Measurements from ENCODE around the gene CCDC144A. TPM values are rescaled to one million over a fixed set of nuclear protein-coding genes. Genes with fewer than 3 reads are reported as not detected.
A peak's percentile ranks its signal among the peaks of the same experiment; 100 is the strongest.
"Not testable (repeated sequence)": the region's sequence is repeated elsewhere in the genome, so short reads cannot be mapped to it uniquely, and the experiment has no call there.

Gene CCDC144A
- total RNA-seq, 2 donors from 2014 or later, result 11.0 to 12.2 TPM

- peak in 1 of 2 donors; percentile 35 for ATAC-seq
- H3K36me3 Mint-ChIP-seq, result not testable (repeated sequence)
Measured at GRCh38 chr17:16745492-16746203, 55.6 kb downstream of the CCDC144A start.

GRCh38 chr17:16746571-16746970 lies 56.5 kb downstream of the CCDC144A start:
- not testable (repeated sequence) for H3K9me3 Mint-ChIP-seq; H3K27ac Mint-ChIP-seq; H3K36me3 Mint-ChIP-seq; DNase-seq (ENCODE audit: low spot score in 2 of 2)
- peak; percentile 43 to 45 for ATAC-seq

More at GRCh38 chr17:16745492-16746203, 55.6 kb downstream of the CCDC144A start:
- H3K9me3 Mint-ChIP-seq; H3K27ac Mint-ChIP-seq; DNase-seq (ENCODE audit: low spot score in 2 of 2): not testable (repeated sequence)

- not testable (repeated sequence) for H3K36me3 Mint-ChIP-seq; DNase-seq (ENCODE audit: low spot score in 2 of 2); ATAC-seq; H3K27ac Mint-ChIP-seq; H3K9me3 Mint-ChIP-seq
Measured at GRCh38 chr17:16750515-16750914, 60.5 kb downstream of the CCDC144A start.

- DNase-seq (ENCODE audit: low spot score in 2 of 2); H3K36me3 Mint-ChIP-seq; H3K9me3 Mint-ChIP-seq; H3K27ac Mint-ChIP-seq: not testable (repeated sequence)
- ATAC-seq, result peak; percentile 29 to 54
Measured at GRCh38 chr17:16751224-16751923, 61.3 kb downstream of the CCDC144A start.

GRCh38 chr17:16751924-16752287 lies 61.9 kb downstream of the CCDC144A start:
- not testable (repeated sequence) for ATAC-seq

GRCh38 chr17:16757520-16757919 lies 67.5 kb downstream of the CCDC144A start:
- ATAC-seq, result not testable (repeated sequence)

More at GRCh38 chr17:16751924-16752287, 61.9 kb downstream of the CCDC144A start:
- H3K27ac Mint-ChIP-seq; DNase-seq (ENCODE audit: low spot score in 2 of 2): not testable (repeated sequence)
- Mint-ChIP-seq H3K9me3 (peaks cover 0 to 11% of the 10 kb centered on the region in 2 donors), H3K36me3 (peaks cover 11% of the 10 kb centered on the region in 2 donors)

GRCh38 chr17:16758177-16758576 lies 68.1 kb downstream of the CCDC144A start:
- H3K9me3 Mint-ChIP-seq, result peaks cover 0 to 11% of the 10 kb centered on the region in 2 donors
- ATAC-seq; H3K27ac Mint-ChIP-seq; DNase-seq (ENCODE audit: low spot score in 2 of 2): not testable (repeated sequence)
- peaks cover 11% of the 10 kb centered on the region in 2 donors for H3K36me3 Mint-ChIP-seq

More at GRCh38 chr17:16757520-16757919, 67.5 kb downstream of the CCDC144A start:
- H3K9me3 Mint-ChIP-seq, result peaks cover 0 to 11% of the 10 kb centered on the region in 2 donors
- H3K27ac Mint-ChIP-seq; DNase-seq (ENCODE audit: low spot score in 2 of 2): not testable (repeated sequence)
- H3K36me3 Mint-ChIP-seq, result peaks cover 11% of the 10 kb centered on the region in 2 donors

- not testable (repeated sequence) for DNase-seq (ENCODE audit: low spot score in 2 of 2); ATAC-seq; H3K36me3 Mint-ChIP-seq; H3K9me3 Mint-ChIP-seq; H3K27ac Mint-ChIP-seq
Measured at GRCh38 chr17:16768290-16769175, 78.5 kb downstream of the CCDC144A start.

GRCh38 chr17:16772394-16773145 lies 82.5 kb downstream of the CCDC144A start:
- not testable (repeated sequence) for H3K27ac Mint-ChIP-seq; H3K36me3 Mint-ChIP-seq; DNase-seq (ENCODE audit: low spot score in 2 of 2); H3K9me3 Mint-ChIP-seq; ATAC-seq

GRCh38 chr17:16773146-16773522 lies 83.1 kb downstream of the CCDC144A start:
- not testable (repeated sequence) for H3K9me3 Mint-ChIP-seq; H3K36me3 Mint-ChIP-seq; DNase-seq (ENCODE audit: low spot score in 2 of 2); ATAC-seq; H3K27ac Mint-ChIP-seq

GRCh38 chr17:16787851-16788250 lies 97.8 kb downstream of the CCDC144A start:
- H3K36me3 Mint-ChIP-seq; DNase-seq (ENCODE audit: low spot score in 2 of 2); H3K27ac Mint-ChIP-seq; H3K9me3 Mint-ChIP-seq; ATAC-seq: not testable (repeated sequence)

- H3K9me3 Mint-ChIP-seq; DNase-seq (ENCODE audit: low spot score in 2 of 2); H3K27ac Mint-ChIP-seq; H3K36me3 Mint-ChIP-seq; ATAC-seq: not testable (repeated sequence)
Measured at GRCh38 chr17:16788889-16789536, 99.0 kb downstream of the CCDC144A start.

- DNase-seq (ENCODE audit: low spot score in 2 of 2); ATAC-seq; H3K36me3 Mint-ChIP-seq: not testable (repeated sequence)
Measured at GRCh38 chr17:16789622-16790021, 99.6 kb downstream of the CCDC144A start.

GRCh38 chr17:16790313-16790871 lies 100.4 kb downstream of the CCDC144A start:
- H3K36me3 Mint-ChIP-seq; H3K27ac Mint-ChIP-seq; DNase-seq (ENCODE audit: low spot score in 2 of 2); H3K9me3 Mint-ChIP-seq; ATAC-seq: not testable (repeated sequence)

More at GRCh38 chr17:16789622-16790021, 99.6 kb downstream of the CCDC144A start:
- H3K9me3 Mint-ChIP-seq, H3K27ac Mint-ChIP-seq: not testable (repeated sequence)

GRCh38 chr17:16794215-16794614 lies 104.2 kb downstream of the CCDC144A start:
- DNase-seq (ENCODE audit: low spot score in 2 of 2); H3K27ac Mint-ChIP-seq; H3K9me3 Mint-ChIP-seq; H3K36me3 Mint-ChIP-seq; ATAC-seq: not testable (repeated sequence)
